ENCODE results near the gene GON4L.

- TF ChIP-seq CTCF (IDR thresholded peaks at IDR 0.05 in 4 of 5, conservative IDR thresholded peaks at IDR 0.05 in 1 of 5) = no peak
- TF ChIP-seq POLR2A (IDR thresholded peaks at IDR 0.05) = no peak
Observed at GRCh38 chr1:155760751-155761475, 96.1 kb downstream of the GON4L start.
